HTERT RPE-1 (cell line): ENCODE data around the gene STEAP3.

Source experiments
- in situ Hi-C: fragments of 300-500 bp; cut with MboI; formaldehyde crosslinking; loops from 4 replicates; pipeline ENCODE4 v1.14.3; 2020; ENCODE audit warnings: low sequenced_read_pairs

Gene STEAP3

GRCh38 chr2:119245841-119246230 is 22.2 kb downstream of the STEAP3 start:
- in situ Hi-C loops: no loop called here

- in situ Hi-C loops: no loop called here
These were observed 23.5 kb downstream of the STEAP3 start for GRCh38 chr2:119246884-119247843.

- in situ Hi-C loops: no loop called here
These were observed 24.2 kb downstream of the STEAP3 start for GRCh38 chr2:119247844-119248271.

- in situ Hi-C loops: no loop called here
These were observed 24.7 kb downstream of the STEAP3 start for GRCh38 chr2:119248311-119248710.

- in situ Hi-C loops: no loop called here
These were observed 25.1 kb downstream of the STEAP3 start for GRCh38 chr2:119248751-119249150.

- in situ Hi-C loops: no loop called here
These were observed 25.7 kb downstream of the STEAP3 start for GRCh38 chr2:119249311-119249710.

GRCh38 chr2:119249855-119250717 is 26.5 kb downstream of the STEAP3 start:
- in situ Hi-C loops: no loop called here

- in situ Hi-C loops: no loop called here
These were observed 27.2 kb downstream of the STEAP3 start for GRCh38 chr2:119250718-119251290.

- in situ Hi-C loops: no loop called here
These were observed 28.0 kb downstream of the STEAP3 start for GRCh38 chr2:119251652-119252051.

GRCh38 chr2:119252186-119253113 is 28.8 kb downstream of the STEAP3 start:
- in situ Hi-C loops: no loop called here

GRCh38 chr2:119253114-119253702 is 29.6 kb downstream of the STEAP3 start:
- in situ Hi-C loops: no loop called here

- in situ Hi-C loops: no loop called here
These were observed 30.3 kb downstream of the STEAP3 start for GRCh38 chr2:119253760-119254600.

GRCh38 chr2:119254601-119255080 is 31.0 kb downstream of the STEAP3 start:
- in situ Hi-C loops: no loop called here

GRCh38 chr2:119255760-119256581 is 32.3 kb downstream of the STEAP3 start:
- in situ Hi-C loops: no loop called here

GRCh38 chr2:119256582-119256921 is 32.9 kb downstream of the STEAP3 start:
- in situ Hi-C loops: no loop called here

- in situ Hi-C loops: no loop called here
These were observed 33.6 kb downstream of the STEAP3 start for GRCh38 chr2:119257198-119257597.

- in situ Hi-C loops: no loop called here
These were observed 35.7 kb downstream of the STEAP3 start for GRCh38 chr2:119259296-119259860.
